ENCODE data around the gene PRPF18.
"Not testable (repeated sequence)": the region's sequence is repeated elsewhere in the genome, so short reads cannot be mapped to it uniquely, and the experiment has no call there.

The PRPF18 gene

DNA sequence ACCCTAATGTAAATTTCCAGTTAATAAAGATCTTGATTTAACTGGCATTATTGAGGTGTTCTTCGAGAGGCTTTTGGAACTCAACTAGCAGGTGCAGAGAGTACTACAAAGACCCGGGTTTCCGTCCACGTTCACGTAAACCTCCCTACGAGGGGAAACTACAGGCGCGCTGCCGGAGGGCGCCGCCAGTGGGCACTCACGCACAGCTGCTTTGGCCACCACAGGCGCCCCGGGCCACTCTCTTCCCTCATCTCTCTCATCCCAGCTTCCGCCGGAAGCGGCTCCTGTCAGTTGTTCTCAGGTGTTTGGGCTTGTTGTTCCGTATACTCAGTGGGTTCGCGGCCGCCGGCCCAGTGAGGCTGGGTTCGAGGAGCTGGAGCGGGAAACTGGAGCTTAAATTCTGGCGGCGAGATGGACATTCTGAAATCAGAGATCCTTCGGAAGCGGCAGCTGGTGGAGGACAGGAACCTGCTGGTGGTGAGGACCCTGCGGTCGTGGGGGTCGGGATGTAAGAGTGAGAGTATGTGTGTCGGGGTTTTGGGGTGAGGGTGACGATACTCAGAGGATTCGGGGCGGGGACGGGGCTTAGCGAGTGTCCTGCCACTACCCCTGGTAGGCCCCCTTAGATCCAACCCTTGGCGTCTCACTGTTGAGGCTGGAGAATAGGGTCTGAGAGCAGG lies at the start of gene PRPF18:
Gene PRPF18, plus strand, starts transcription at position 290 of the 680 bp plus-strand sequence. Its CDS starts 122 bp downstream, at position 412.
- DNase-seq = peak; percentile 96

DNA sequence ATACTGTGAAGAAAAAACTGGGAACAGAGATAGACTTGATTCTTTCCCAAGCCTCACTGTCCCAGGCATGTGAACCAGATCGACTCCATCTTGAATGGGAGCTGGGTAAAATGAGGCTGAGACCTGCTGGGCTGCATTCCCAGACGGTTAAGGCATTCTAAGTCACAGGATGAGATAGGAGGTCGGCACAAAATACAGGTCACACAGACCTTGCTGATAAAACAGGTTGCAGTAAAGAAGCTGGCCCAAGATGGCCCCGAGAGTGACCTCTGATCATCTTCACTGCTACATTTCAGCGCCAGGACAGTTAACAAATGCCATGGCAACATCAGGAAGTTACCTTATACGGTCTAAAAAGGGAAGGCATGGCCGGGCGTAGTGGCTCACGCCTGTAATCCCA lies 48.8 kb upstream of the PRPF18 start:
- not testable (repeated sequence) for DNase-seq

DNA sequence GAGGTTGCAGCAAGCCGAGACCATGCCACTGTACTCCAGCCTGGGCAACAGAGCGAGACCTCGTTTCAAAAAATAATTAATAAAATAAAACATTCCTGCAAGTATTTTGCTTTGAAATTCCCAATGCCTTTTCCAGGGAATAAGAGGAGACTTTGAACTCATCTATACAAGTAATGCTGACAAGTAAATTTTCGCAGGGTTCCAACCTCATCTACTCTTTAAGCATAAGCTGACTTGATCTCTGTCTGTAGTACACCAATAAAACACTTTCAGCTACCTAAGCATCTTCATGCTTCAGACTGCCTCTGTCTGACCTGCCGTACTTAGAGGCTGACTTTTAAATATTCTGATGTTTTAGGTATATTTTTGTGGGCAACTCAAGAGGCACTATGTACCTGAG lies 44.2 kb upstream of the PRPF18 start:
- no peak for DNase-seq

- no peak for DNase-seq
Observed at GRCh38 chr10:13550802-13551201, 36.0 kb upstream of the PRPF18 start.

GRCh38 chr10:13555884-13556510 lies 30.8 kb upstream of the PRPF18 start:
- DNase-seq = no peak

DNA sequence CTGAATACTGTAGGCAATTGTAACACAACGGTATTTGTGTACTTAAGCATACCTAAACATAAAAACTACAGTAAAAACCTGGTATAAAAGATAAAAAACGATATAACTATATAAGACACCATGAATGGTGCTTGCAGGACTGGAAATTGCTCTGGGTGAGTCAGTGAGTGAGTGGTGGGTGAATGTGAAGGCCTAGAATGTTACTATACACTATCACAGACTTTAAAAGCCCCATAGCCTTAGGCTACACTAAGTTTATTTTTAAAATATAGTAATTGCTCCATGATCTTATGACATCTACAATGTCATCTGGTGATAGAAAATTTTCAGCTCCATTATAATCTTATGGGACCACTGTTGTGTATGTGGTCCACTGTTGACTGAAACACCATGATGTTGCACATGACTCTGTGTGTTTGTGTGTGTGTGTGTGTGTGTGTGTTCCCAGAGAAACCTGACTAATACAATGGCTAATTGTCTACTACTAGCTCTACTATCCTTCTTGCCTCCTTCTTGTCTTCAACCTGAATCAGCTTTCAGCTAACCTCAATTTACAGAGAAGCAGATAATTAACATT lies 27.6 kb upstream of the PRPF18 start:
- DNase-seq = no peak

DNA sequence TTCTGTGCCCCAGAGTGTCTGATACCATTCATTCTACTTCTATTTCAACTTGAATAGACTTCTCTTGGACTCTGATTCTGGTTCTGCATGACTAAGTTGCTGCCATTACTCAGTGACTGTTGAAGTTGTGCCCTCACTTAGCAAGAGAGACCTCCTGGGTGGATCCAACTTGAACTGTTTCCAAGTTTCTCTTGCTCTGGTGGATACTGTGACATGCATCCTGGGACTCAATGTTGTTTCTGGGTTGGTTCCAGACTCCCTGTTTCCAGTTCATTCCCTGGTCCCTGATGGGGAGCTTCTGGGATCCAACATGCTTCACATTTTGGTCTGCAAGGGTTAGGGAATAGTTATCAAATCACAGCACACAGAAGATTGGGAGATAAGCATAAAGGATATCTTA lies 26.2 kb upstream of the PRPF18 start:
- DNase-seq = no peak

- no peak for DNase-seq
Observed at GRCh38 chr10:13563481-13564445, 23.0 kb upstream of the PRPF18 start.

- no peak for DNase-seq
Observed at GRCh38 chr10:13564576-13564975, 22.2 kb upstream of the PRPF18 start.

GRCh38 chr10:13567030-13567429 lies 19.7 kb upstream of the PRPF18 start:
- DNase-seq = no peak

DNA sequence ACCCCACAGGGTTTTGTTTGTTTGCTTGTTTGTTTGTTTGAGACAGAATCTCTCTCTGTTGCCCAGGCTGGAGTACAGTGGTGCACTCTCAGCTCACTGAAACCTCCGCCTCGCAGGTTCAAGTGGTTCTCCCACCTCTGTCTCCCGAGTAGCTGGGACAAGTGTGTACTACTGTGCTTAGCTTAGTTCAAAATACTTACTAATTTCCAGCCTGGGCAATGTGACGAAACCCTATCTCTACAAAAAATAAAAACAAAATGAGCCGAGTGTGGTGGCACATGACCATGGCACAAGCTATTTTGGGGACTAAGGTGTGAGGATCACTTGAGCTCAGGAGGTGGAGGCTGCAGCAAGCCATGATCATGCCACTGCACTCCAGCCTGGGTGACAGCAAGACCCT lies 15.2 kb upstream of the PRPF18 start:
- DNase-seq = no peak

DNA sequence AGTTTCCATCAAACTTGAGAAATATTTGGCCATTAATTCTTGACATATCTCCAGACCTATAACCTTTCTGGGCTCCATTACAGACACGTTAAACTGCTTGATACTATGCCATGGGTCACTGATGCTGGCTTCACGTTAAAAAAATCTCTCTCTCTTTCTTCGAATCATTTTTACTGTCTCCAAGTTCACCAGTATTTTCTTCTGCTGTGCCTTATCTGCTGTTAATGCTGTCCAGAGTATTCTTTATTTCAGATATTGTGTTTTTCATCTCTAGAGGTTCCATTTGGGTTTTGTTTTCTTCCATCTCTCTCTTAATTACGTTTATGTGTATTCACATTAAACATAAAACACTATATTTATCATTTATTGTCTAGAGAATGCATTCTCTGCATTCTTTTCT lies 12.8 kb upstream of the PRPF18 start:
- DNase-seq = no peak

DNA sequence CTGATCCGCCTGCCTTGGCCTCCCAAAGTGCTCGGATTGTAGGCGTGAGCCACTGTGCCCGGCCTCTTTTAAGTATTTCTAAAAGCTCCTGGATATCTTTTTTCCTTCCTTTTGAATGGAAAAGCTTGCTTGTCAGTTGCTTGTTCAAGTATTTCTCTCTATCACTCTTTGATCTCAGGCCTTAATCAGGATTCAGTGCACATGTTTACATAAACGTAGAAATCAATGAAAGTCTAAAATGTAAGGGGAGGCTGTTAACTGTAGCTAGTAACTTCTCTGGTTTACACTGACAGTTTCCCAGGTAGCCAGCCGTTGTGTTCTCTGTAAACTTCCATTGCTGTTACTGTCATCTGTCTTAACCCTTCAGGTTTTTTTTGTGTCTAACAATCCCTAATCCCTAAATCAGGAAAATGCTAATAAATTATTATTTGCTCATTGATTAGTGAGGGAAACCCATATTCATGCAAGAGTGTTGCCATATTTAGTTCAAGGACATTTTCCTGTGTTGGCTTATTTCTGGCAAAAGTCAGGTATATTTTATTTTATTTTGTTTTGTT lies 1.5 kb upstream of the PRPF18 start:
- DNase-seq = no peak

- DNase-seq = no peak
Observed at GRCh38 chr10:13585943-13586342, 822 bp upstream of the PRPF18 start.

GRCh38 chr10:13587391-13587790 lies 626 bp downstream of the PRPF18 start:
- DNase-seq = peak; percentile 16

DNA sequence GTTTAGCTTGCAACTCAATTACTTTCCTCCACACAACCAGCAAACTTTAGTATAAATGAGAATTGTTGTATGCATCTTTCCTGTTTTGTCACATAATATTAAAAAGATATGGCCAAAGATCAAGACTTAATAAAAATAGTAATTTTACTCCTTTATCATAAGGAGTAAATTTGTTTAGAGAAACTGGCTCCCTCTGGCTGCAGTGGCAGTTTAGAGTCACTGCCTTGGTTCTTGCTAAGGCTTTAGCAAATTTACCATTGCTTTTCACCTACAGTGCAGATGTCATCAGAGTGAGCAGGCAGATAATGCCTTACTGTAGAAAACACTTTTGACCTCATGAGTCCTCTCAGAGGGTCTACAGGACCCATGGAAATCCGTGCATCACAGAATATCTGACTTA lies 2.6 kb downstream of the PRPF18 start:
- DNase-seq = no peak

GRCh38 chr10:13590886-13591285 lies 4.1 kb downstream of the PRPF18 start:
- no peak for DNase-seq

- no peak for DNase-seq
Observed at GRCh38 chr10:13592306-13592705, 5.5 kb downstream of the PRPF18 start.

GRCh38 chr10:13593535-13593934 lies 6.8 kb downstream of the PRPF18 start:
- DNase-seq = no peak

- DNase-seq = no peak
Observed at GRCh38 chr10:13594641-13595040, 7.9 kb downstream of the PRPF18 start.

DNA sequence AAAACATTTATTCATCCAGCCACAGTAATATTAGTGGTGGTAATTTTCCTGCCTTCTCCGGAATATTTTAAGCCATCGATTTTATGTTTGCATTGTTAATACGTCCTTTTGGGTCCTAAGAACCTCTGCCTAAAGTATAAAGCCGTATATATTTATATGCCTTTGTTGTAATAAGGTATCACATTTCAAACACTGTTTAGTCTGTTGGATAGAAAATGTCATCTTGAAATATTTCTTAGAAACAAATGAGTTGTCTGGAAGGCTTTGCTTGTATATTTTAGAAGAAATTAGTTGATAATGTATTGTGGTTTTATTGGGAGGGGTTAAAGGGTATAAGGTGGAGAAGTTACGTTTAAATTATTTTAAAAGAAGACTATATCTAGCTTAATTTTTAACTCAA lies 11.1 kb downstream of the PRPF18 start:
- no peak for DNase-seq

GRCh38 chr10:13604357-13605040 lies 17.7 kb downstream of the PRPF18 start:
- DNase-seq = no peak
